ENCODE measurements around the gene GTF3C5.

- TF ChIP-seq POLR2AphosphoS5 (IDR thresholded peaks at IDR 0.05; ENCODE audit: borderline replicate concordance, low read depth, low read length) (no peak), EZH2 (IDR thresholded peaks at IDR 0.05) (no peak), FOXP2 (optimal IDR thresholded peaks at IDR 0.05; ENCODE audit: control extremely low read depth, extremely low read length, insufficient read depth) (no peak)
Observed at GRCh38 chr9:133063159-133063499, 32.3 kb downstream of the GTF3C5 start.
